ENCODE data around the gene VASN.

- TF ChIP-seq POLR2A (IDR thresholded peaks at IDR 0.05; ENCODE audit: low read depth, low read length) (no peak), TAF1 (IDR thresholded peaks at IDR 0.05; ENCODE audit: borderline replicate concordance, low read depth, low read length) (no peak), POLR2AphosphoS5 (IDR thresholded peaks at IDR 0.05; ENCODE audit: low read depth, low read length) (no peak)
These were observed 18.9 kb downstream of the VASN start for GRCh38 chr16:4390266-4391260.

Data from GM12892 (cell line).